ENCODE measurements around the gene SEMA4A. TPM values are rescaled to one million over a fixed set of nuclear protein-coding genes. Genes with fewer than 3 reads are reported as not detected.
A peak's percentile ranks its signal among the peaks of the same experiment; 100 is the strongest.

The SEMA4A gene
- total RNA-seq, 1 donor from 2014 or later = 0.66 TPM

DNA sequence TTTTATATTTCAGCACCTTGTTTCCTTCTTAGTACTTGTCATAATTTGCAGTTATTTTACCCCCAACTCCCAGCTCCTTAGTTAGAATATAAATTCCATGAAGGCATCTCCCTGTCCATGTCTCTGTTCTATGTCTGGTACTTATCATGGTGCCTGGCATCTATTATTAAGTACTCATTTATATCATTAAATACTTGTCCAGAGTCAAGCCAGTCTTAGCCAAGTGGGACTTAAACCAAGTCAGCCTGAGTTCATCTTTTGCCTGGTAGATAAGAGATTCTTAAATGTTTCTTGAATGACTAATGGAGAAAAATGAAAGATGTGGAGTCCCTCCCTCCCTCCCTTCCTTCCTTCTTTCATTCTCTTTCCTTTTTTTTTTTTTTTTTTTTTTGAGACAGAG lies 49.9 kb downstream of the SEMA4A start:
- FAIRE-seq = no peak
- Histone ChIP-seq H3K79me2 (ENCODE audit: insufficient read depth, low read length) (peaks cover 54% of the 10 kb centered on the region), H3K27ac (ENCODE audit: low read depth, low read length) (no peak overlapping the region), H3K9ac (ENCODE audit: low read length) (no peak overlapping the region), H2AFZ (ENCODE audit: low read depth, low read length) (no peak overlapping the region), H3K4me3 (ENCODE audit: insufficient read depth, low read depth, low read length) (no peak overlapping the region), H3K9me3 (ENCODE audit: insufficient read depth, low read depth, low read length) (no peaks in the 10 kb centered on the region), H3K27me3 (ENCODE audit: insufficient read depth, low read length) (no peaks in the 10 kb centered on the region), H4K20me1 (ENCODE audit: insufficient read depth, low read length) (peaks cover 58% of the 10 kb centered on the region), H3K4me1 (ENCODE audit: insufficient read depth, low read length) (peaks cover 6% of the 10 kb centered on the region), H3K36me3 (ENCODE audit: insufficient read depth, low read length) (peaks cover 22% of the 10 kb centered on the region), H3K4me2 (ENCODE audit: low read length) (peak overlapping the region; percentile 55)
- TF ChIP-seq, protein P1, sequence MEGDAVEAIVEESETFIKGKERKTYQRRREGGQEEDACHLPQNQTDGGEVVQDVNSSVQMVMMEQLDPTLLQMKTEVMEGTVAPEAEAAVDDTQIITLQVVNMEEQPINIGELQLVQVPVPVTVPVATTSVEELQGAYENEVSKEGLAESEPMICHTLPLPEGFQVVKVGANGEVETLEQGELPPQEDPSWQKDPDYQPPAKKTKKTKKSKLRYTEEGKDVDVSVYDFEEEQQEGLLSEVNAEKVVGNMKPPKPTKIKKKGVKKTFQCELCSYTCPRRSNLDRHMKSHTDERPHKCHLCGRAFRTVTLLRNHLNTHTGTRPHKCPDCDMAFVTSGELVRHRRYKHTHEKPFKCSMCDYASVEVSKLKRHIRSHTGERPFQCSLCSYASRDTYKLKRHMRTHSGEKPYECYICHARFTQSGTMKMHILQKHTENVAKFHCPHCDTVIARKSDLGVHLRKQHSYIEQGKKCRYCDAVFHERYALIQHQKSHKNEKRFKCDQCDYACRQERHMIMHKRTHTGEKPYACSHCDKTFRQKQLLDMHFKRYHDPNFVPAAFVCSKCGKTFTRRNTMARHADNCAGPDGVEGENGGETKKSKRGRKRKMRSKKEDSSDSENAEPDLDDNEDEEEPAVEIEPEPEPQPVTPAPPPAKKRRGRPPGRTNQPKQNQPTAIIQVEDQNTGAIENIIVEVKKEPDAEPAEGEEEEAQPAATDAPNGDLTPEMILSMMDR (IDR thresholded peaks at IDR 0.05; ENCODE audit: insufficient read depth, low read depth, low read length) = no peak
- TF ChIP-seq EZH2 (IDR thresholded peaks at IDR 0.05; ENCODE audit: insufficient read depth, low read length) = no peak
- DNase-seq (ENCODE audit: low read depth) = peak; percentile 73
- H3K27me3 Mint-ChIP-seq (ENCODE audit: low read depth, unreplicated experiment) = no peaks in the 10 kb centered on the region
- H3K36me3 Mint-ChIP-seq (ENCODE audit: low read depth, unreplicated experiment) = peaks cover 20% of the 10 kb centered on the region
- H3K27ac Mint-ChIP-seq (ENCODE audit: unreplicated experiment) = no peak overlapping the region
- H3K9me3 Mint-ChIP-seq (ENCODE audit: unreplicated experiment) = no peaks in the 10 kb centered on the region
- H3K4me3 Mint-ChIP-seq (ENCODE audit: unreplicated experiment) = no peak overlapping the region
- peaks cover 4% of the 10 kb centered on the region for H3K4me1 Mint-ChIP-seq (ENCODE audit: low read depth, unreplicated experiment)

DNA sequence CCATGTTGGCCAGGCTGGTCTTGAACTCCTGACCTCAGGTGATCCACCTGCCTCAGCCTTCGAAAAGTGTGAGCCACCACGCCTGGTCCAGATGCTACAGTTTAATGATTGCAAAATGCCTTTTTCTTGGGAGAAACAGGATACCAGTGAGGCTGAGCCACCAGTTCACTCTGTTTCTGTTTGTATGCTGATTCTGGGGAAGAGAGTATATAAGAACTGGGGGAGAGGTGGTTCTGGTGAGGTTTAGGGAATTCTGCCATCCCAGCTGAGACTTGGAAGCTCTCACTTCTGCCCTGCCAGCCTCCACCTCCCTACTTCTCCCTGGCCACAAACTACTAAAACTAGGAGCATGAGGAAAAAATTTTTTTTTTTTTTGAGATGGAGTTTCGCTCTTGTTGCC lies 51.3 kb downstream of the SEMA4A start:
- no peak overlapping the region for H3K4me3 Mint-ChIP-seq (ENCODE audit: unreplicated experiment)
- DNase-seq (ENCODE audit: low read depth) (no peak), FAIRE-seq (no peak)
- no peaks in the 10 kb centered on the region for H3K9me3 ChIP-seq (ENCODE audit: insufficient read depth, low read depth, low read length)
- H3K4me1 Mint-ChIP-seq (ENCODE audit: low read depth, unreplicated experiment) = no peaks in the 10 kb centered on the region
- H2AFZ ChIP-seq (ENCODE audit: low read depth, low read length) = no peak overlapping the region
- peaks cover 21% of the 10 kb centered on the region for H3K36me3 Mint-ChIP-seq (ENCODE audit: low read depth, unreplicated experiment)
- peaks cover 45% of the 10 kb centered on the region for H4K20me1 ChIP-seq (ENCODE audit: insufficient read depth, low read length)
- H3K79me2 ChIP-seq (ENCODE audit: insufficient read depth, low read length) = peaks cover 40% of the 10 kb centered on the region
- no peaks in the 10 kb centered on the region for H3K27me3 Mint-ChIP-seq (ENCODE audit: low read depth, unreplicated experiment)
- no peak overlapping the region for H3K4me2 ChIP-seq (ENCODE audit: low read length)
- no peaks in the 10 kb centered on the region for H3K27me3 ChIP-seq (ENCODE audit: insufficient read depth, low read length)
- no peak overlapping the region for H3K27ac ChIP-seq (ENCODE audit: low read depth, low read length)
- no peak overlapping the region for H3K4me3 ChIP-seq (ENCODE audit: insufficient read depth, low read depth, low read length)
- no peak overlapping the region for H3K9ac ChIP-seq (ENCODE audit: low read length)
- peaks cover 21% of the 10 kb centered on the region for H3K36me3 ChIP-seq (ENCODE audit: insufficient read depth, low read length)
- TF ChIP-seq, protein P1 (IDR thresholded peaks at IDR 0.05; ENCODE audit: insufficient read depth, low read depth, low read length) = no peak
- no peak for TF ChIP-seq EZH2 (IDR thresholded peaks at IDR 0.05; ENCODE audit: insufficient read depth, low read length)
- no peak overlapping the region for H3K27ac Mint-ChIP-seq (ENCODE audit: unreplicated experiment)
- H3K4me1 ChIP-seq (ENCODE audit: insufficient read depth, low read length) = peaks cover 6% of the 10 kb centered on the region
- no peaks in the 10 kb centered on the region for H3K9me3 Mint-ChIP-seq (ENCODE audit: unreplicated experiment)

DNA sequence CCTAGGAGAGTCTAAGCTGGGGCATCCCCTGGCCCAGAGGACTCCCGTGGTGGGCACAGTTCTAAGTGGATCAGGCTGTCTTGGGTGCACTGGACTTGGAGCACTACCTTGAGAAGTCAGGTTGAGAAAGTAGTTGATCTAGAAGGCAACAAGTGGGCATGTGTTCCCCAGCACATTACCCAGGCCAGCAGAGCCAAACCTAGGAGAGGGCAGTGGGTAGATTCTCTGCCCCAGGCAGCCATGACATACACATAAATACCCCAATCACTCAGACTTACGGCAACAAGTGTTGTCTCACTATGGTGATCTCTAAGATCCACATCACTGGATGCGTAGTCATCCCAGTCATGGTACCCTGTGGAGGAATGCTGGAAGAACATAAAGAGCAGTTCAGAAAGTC lies 57.9 kb downstream of the SEMA4A start:
- Mint-ChIP-seq H3K27ac (ENCODE audit: unreplicated experiment) (no peak overlapping the region), H3K36me3 (ENCODE audit: low read depth, unreplicated experiment) (peaks cover 33% of the 10 kb centered on the region), H3K27me3 (ENCODE audit: low read depth, unreplicated experiment) (no peaks in the 10 kb centered on the region), H3K4me1 (ENCODE audit: low read depth, unreplicated experiment) (peaks cover 4% of the 10 kb centered on the region), H3K9me3 (ENCODE audit: unreplicated experiment) (no peaks in the 10 kb centered on the region), H3K4me3 (ENCODE audit: unreplicated experiment) (no peak overlapping the region)
- H3K4me1 ChIP-seq (ENCODE audit: insufficient read depth, low read length) = peaks cover 5% of the 10 kb centered on the region
- no peak overlapping the region for H3K4me2 ChIP-seq (ENCODE audit: low read length)
- DNase-seq (ENCODE audit: low read depth) (no peak), FAIRE-seq (no peak)
- no peaks in the 10 kb centered on the region for H3K27me3 ChIP-seq (ENCODE audit: insufficient read depth, low read length)
- H4K20me1 ChIP-seq (ENCODE audit: insufficient read depth, low read length) = peaks cover 10% of the 10 kb centered on the region
- TF ChIP-seq, protein P1 (IDR thresholded peaks at IDR 0.05; ENCODE audit: insufficient read depth, low read depth, low read length) = no peak
- TF ChIP-seq EZH2 (IDR thresholded peaks at IDR 0.05; ENCODE audit: insufficient read depth, low read length) = no peak
- no peak overlapping the region for H3K9ac ChIP-seq (ENCODE audit: low read length)
- H3K36me3 ChIP-seq (ENCODE audit: insufficient read depth, low read length) = peaks cover 6% of the 10 kb centered on the region
- no peaks in the 10 kb centered on the region for H3K9me3 ChIP-seq (ENCODE audit: insufficient read depth, low read depth, low read length)
- H3K79me2 ChIP-seq (ENCODE audit: insufficient read depth, low read length) = peaks cover 28% of the 10 kb centered on the region
- H3K4me3 ChIP-seq (ENCODE audit: insufficient read depth, low read depth, low read length) = no peak overlapping the region
- no peak overlapping the region for H3K27ac ChIP-seq (ENCODE audit: low read depth, low read length)
- H2AFZ ChIP-seq (ENCODE audit: low read depth, low read length) = no peak overlapping the region

All from astrocyte (in vitro differentiated cells and primary cell).